ENCODE measurements around the gene FASTKD3.

- TF ChIP-seq CTCF (IDR thresholded peaks at IDR 0.05; ENCODE audit: low read depth, low read length) = peak; percentile 56
- no peak for TF ChIP-seq EZH2phosphoT487 (IDR thresholded peaks at IDR 0.05; ENCODE audit: low read depth)
Observed at GRCh38 chr5:7886849-7887475, 18.1 kb upstream of the FASTKD3 start.
